ENCODE results near the gene STIMATE. TPM values are rescaled to one million over a fixed set of nuclear protein-coding genes. Genes with fewer than 3 reads are reported as not detected.

Gene STIMATE
- polyA plus RNA-seq, 1 donor from 2014 or later: 14.6 TPM

DNA sequence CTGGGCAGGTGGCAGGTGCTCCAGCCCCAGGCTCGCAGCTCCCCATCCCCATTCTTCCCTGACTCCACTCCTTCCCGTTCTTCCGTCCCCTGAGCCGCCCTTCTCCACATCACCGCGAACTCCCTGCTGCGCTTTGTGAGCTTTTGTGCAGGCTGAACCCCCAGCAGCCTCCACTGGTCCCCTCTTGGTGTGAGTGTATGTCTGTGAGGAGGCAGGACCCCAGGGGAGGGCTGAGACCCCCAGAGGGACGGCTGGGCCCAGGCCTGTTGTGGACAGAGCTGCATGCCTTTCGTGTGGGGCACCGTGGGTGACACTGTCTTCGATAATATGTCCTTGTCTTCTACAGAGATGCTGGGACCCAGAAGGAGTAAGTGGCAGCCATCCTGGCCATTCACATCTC is 110.1 kb downstream of the STIMATE start:
- no peaks in the 10 kb centered on the region for H3K36me3 ChIP-seq (ENCODE audit: insufficient read depth, low read length)
- no peaks in the 10 kb centered on the region for H4K20me1 ChIP-seq (ENCODE audit: insufficient read depth)
- H3F3A ChIP-seq (ENCODE audit: insufficient read depth, low read length, poor library complexity, severe bottlenecking): no peaks in the 10 kb centered on the region
- no peak overlapping the region for H2AFZ ChIP-seq (ENCODE audit: low read depth, low read length)
- TF ChIP-seq EP300 (conservative IDR thresholded peaks at IDR 0.05; ENCODE audit: poor library complexity, severe bottlenecking): no peak
- TF ChIP-seq RAD21 (conservative IDR thresholded peaks at IDR 0.05): no peak
- TF ChIP-seq POLR2AphosphoS5 (IDR thresholded peaks at IDR 0.05): no peak
- TF ChIP-seq, protein P1, sequence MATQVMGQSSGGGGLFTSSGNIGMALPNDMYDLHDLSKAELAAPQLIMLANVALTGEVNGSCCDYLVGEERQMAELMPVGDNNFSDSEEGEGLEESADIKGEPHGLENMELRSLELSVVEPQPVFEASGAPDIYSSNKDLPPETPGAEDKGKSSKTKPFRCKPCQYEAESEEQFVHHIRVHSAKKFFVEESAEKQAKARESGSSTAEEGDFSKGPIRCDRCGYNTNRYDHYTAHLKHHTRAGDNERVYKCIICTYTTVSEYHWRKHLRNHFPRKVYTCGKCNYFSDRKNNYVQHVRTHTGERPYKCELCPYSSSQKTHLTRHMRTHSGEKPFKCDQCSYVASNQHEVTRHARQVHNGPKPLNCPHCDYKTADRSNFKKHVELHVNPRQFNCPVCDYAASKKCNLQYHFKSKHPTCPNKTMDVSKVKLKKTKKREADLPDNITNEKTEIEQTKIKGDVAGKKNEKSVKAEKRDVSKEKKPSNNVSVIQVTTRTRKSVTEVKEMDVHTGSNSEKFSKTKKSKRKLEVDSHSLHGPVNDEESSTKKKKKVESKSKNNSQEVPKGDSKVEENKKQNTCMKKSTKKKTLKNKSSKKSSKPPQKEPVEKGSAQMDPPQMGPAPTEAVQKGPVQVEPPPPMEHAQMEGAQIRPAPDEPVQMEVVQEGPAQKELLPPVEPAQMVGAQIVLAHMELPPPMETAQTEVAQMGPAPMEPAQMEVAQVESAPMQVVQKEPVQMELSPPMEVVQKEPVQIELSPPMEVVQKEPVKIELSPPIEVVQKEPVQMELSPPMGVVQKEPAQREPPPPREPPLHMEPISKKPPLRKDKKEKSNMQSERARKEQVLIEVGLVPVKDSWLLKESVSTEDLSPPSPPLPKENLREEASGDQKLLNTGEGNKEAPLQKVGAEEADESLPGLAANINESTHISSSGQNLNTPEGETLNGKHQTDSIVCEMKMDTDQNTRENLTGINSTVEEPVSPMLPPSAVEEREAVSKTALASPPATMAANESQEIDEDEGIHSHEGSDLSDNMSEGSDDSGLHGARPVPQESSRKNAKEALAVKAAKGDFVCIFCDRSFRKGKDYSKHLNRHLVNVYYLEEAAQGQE (IDR thresholded peaks at IDR 0.05; ENCODE audit: borderline replicate concordance): no peak
- no peak for TF ChIP-seq TAF1 (IDR thresholded peaks at IDR 0.05; ENCODE audit: low read depth)
- TF ChIP-seq EZH2 (IDR thresholded peaks at IDR 0.05; ENCODE audit: borderline replicate concordance, insufficient read depth, low read length, poor library complexity, severe bottlenecking): no peak
- no peak for TF ChIP-seq MXI1 (conservative IDR thresholded peaks at IDR 0.05; ENCODE audit: poor library complexity, severe bottlenecking)
- no peak for TF ChIP-seq SMC3 (conservative IDR thresholded peaks at IDR 0.05; ENCODE audit: poor library complexity)
- TF ChIP-seq, protein P2, sequence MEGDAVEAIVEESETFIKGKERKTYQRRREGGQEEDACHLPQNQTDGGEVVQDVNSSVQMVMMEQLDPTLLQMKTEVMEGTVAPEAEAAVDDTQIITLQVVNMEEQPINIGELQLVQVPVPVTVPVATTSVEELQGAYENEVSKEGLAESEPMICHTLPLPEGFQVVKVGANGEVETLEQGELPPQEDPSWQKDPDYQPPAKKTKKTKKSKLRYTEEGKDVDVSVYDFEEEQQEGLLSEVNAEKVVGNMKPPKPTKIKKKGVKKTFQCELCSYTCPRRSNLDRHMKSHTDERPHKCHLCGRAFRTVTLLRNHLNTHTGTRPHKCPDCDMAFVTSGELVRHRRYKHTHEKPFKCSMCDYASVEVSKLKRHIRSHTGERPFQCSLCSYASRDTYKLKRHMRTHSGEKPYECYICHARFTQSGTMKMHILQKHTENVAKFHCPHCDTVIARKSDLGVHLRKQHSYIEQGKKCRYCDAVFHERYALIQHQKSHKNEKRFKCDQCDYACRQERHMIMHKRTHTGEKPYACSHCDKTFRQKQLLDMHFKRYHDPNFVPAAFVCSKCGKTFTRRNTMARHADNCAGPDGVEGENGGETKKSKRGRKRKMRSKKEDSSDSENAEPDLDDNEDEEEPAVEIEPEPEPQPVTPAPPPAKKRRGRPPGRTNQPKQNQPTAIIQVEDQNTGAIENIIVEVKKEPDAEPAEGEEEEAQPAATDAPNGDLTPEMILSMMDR (IDR thresholded peaks at IDR 0.05; ENCODE audit: poor library complexity, severe bottlenecking): no peak
- no peak overlapping the region for H3K9ac ChIP-seq (ENCODE audit: low read length)
- H3K9me3 ChIP-seq (ENCODE audit: low read length): no peaks in the 10 kb centered on the region
- H3K27ac ChIP-seq (ENCODE audit: low read length): no peak overlapping the region
- no peaks in the 10 kb centered on the region for H3K27me3 ChIP-seq (ENCODE audit: insufficient read depth, low read depth, low read length)
- H3K4me3 ChIP-seq (ENCODE audit: low read length): no peak overlapping the region
- H3K4me2 ChIP-seq (ENCODE audit: low read length): no peak overlapping the region
- H3K9me2 ChIP-seq (ENCODE audit: insufficient read depth, low read length): no peaks in the 10 kb centered on the region
- no peaks in the 10 kb centered on the region for H3K79me2 ChIP-seq (replicated peaks; ENCODE audit: insufficient read depth, low read length)

Small RNA genes lying within 50 kb of the gene (small RNA-seq; reads per million reads assigned to genes)
- gene MIR8064 (0 reads per million in 3 experiments), gene MUSTN1 (0 reads per million in 3 experiments)

Other genes starting within 250 kb of the STIMATE start
- 64.4 and 66.6 TPM in 2 replicates for gene PBRM1, start 211.6 kb downstream of the STIMATE start, polyA plus RNA-seq
- 133 and 151 TPM in 2 replicates for gene GNL3, start 211.5 kb downstream of the STIMATE start, polyA plus RNA-seq
- gene GLT8D1, start 191.8 kb downstream of the STIMATE start, polyA plus RNA-seq: 177 and 182 TPM in 2 replicates
- gene SPCS1, start 191.4 kb downstream of the STIMATE start, polyA plus RNA-seq: 97.4 TPM in 2 replicates
- 29.0 and 45.6 TPM in 2 replicates for gene NEK4, start 126.6 kb downstream of the STIMATE start, polyA plus RNA-seq
- not detected in 2 replicates for gene ITIH1, start 119.9 kb downstream of the STIMATE start, polyA plus RNA-seq
- gene ITIH3, start 102.8 kb downstream of the STIMATE start, polyA plus RNA-seq: not detected in 2 replicates
- 16.3 and 29.5 TPM in 2 replicates for gene ITIH4, start 66.9 kb downstream of the STIMATE start, polyA plus RNA-seq
- not detected in 2 replicates for gene MUSTN1, start 62.5 kb downstream of the STIMATE start, polyA plus RNA-seq
- gene SFMBT1, start 148.5 kb upstream of the STIMATE start, polyA plus RNA-seq: 17.3 and 41.7 TPM in 2 replicates
- gene RFT1, start 232.9 kb upstream of the STIMATE start, polyA plus RNA-seq: 6.1 and 10.2 TPM in 2 replicates

All from neural cell (in vitro differentiated cells).